Urinary bladder (tissue), 4 donors: ENCODE results near the gene PARD3B. TPM values are rescaled to one million over a fixed set of nuclear protein-coding genes. Genes with fewer than 3 reads are reported as not detected.
A peak's percentile ranks its signal among the peaks of the same experiment; 100 is the strongest.

ENCODE experiments used
- DNase-seq: peaks from one replicate; pipeline ENCODE4 v3.0.0-alpha.2; 2015; ENCODE audit errors: extremely low spot score
- H3K27ac ChIP-seq: one replicate; pipeline ENCODE4 v1.5.1; 2013; ENCODE audit warnings: low read depth, mild to moderate bottlenecking, moderate library complexity
- H3K36me3 ChIP-seq: one replicate; pipeline ENCODE4 v1.6.1; 2013; ENCODE audit warnings: mild to moderate bottlenecking, moderate library complexity; ENCODE audit not compliant: insufficient read depth
- H3K4me1 ChIP-seq: one replicate; pipeline ENCODE4 v1.6.1; 2013; ENCODE audit warnings: mild to moderate bottlenecking, moderate library complexity; ENCODE audit not compliant: insufficient read depth
- H3K4me3 ChIP-seq: one replicate; pipeline ENCODE4 v1.5.1; 2013; ENCODE audit warnings: low read depth, low read length
- WGBS: extraction: QIAGEN DNeasy Blood & Tissue Kit; methylation state at CpG from one replicate; pipeline ENCODE4 v1.1.7; 2013; 5-methylcytosine and 5-hydroxymethylcytosine counted together
- polyA plus RNA-seq: library from polyadenylated mRNA; stranded (reverse); fragments of 200-250 nt; gene quantifications from one replicate; pipeline ENCODE4 v1.2.3, GENCODE V29; 2013
- total RNA-seq: library from RNA; depleted of rRNA; stranded (reverse); fragments of >200 nt; gene quantifications from one replicate; pipeline ENCODE4 v1.2.3, GENCODE V29; 2014
- donor health status: healthy with polysubstance abuse.
- donor health status: healthy.

The PARD3B gene, protein sequence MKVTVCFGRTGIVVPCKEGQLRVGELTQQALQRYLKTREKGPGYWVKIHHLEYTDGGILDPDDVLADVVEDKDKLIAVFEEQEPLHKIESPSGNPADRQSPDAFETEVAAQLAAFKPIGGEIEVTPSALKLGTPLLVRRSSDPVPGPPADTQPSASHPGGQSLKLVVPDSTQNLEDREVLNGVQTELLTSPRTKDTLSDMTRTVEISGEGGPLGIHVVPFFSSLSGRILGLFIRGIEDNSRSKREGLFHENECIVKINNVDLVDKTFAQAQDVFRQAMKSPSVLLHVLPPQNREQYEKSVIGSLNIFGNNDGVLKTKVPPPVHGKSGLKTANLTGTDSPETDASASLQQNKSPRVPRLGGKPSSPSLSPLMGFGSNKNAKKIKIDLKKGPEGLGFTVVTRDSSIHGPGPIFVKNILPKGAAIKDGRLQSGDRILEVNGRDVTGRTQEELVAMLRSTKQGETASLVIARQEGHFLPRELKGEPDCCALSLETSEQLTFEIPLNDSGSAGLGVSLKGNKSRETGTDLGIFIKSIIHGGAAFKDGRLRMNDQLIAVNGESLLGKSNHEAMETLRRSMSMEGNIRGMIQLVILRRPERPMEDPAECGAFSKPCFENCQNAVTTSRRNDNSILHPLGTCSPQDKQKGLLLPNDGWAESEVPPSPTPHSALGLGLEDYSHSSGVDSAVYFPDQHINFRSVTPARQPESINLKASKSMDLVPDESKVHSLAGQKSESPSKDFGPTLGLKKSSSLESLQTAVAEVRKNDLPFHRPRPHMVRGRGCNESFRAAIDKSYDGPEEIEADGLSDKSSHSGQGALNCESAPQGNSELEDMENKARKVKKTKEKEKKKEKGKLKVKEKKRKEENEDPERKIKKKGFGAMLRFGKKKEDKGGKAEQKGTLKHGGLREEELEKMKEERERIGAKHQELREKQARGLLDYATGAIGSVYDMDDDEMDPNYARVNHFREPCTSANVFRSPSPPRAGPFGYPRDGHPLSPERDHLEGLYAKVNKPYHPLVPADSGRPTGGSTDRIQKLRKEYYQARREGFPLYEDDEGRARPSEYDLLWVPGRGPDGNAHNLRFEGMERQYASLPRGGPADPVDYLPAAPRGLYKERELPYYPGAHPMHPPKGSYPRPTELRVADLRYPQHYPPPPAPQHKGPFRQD (N-terminal part only)
- total RNA-seq = 42.9 TPM
- polyA plus RNA-seq = 9.1 TPM

DNA sequence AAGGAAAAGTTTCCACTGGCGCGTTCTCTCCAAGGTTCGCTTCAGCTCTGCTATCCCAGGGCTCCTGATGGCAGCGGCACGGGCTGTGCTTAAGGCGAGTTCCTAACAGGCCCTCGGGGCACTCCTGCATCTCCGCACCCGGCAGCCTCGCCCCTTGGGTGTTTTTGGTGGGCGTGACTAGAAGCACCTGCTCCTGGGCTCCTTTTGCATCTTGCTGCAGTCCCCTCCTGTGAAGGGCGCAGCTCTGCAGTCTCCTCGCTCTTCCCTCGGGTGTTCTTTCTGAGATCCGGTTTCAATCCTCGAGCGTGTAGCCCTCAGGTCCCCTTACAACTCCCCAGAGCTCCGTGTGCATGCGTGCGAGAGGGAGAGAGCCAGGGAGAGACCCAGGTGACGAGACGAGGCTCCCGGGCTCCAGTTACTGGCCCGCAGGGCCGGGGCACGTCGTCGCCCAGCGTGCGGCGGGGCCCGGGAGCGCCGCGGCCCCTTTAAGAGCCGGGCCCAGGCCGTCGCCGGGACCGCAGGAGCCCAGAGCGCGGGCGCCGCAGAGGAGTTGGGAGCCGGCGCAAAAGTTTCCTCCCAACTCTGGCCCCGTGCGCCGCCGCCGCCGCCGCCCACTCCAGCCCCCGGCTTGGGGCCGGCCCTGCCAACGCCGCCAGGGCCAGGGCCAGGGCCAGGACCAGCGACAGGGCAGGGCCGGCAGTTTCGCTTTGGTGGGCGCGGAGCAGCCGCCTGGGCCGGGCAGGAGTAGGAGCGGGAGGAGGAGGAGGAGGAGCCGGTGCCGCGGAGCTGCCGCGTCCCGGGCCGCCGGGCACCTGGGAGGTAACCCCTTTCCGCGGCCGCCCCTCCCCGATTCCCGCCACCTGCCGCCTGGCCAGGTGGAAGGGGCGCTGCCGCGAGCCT is at the start of gene PARD3B:
PARD3B (plus strand) TSS at position 515 of the 900 bp plus-strand sequence. CDS start 525 bp downstream, outside the sequence.
- peak within 1 kb of the TSS; percentile 70 for H3K27ac ChIP-seq
- WGBS = under 1% methylated on average over 82 of the region's 82 CpGs
- H3K4me1 ChIP-seq = peaks cover 2% of the 10 kb centered on the region
- no peaks in the 10 kb centered on the region for H3K36me3 ChIP-seq
- peak within 1 kb of the TSS; percentile 90 for H3K4me3 ChIP-seq
- no peak for DNase-seq

DNA sequence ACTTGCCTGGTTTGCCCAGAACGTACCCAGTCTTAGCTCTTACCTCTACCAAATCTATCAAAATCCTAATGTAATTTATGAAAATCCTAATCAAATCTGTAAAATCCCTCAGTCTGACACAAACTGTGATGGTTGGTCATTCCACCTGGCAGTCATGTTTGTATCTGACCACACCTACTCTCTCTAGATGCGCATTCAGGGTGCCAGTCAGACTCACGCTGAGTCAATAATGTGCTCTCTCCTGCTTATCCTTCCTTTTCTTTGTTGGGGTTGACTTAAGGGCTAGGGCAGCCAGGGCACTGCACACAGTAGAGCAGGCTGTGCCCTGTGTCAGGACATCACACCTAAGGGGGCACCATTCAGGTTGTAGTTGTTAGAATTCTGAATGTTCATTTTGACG is 48.5 kb upstream of the PARD3B start:
- Histone ChIP-seq H3K27ac (no peak overlapping the region), H3K36me3 (no peaks in the 10 kb centered on the region), H3K4me1 (no peaks in the 10 kb centered on the region), H3K4me3 (no peak overlapping the region)
- 95% methylated on average over 4 of the region's 4 CpGs for WGBS
- DNase-seq = no peak

DNA sequence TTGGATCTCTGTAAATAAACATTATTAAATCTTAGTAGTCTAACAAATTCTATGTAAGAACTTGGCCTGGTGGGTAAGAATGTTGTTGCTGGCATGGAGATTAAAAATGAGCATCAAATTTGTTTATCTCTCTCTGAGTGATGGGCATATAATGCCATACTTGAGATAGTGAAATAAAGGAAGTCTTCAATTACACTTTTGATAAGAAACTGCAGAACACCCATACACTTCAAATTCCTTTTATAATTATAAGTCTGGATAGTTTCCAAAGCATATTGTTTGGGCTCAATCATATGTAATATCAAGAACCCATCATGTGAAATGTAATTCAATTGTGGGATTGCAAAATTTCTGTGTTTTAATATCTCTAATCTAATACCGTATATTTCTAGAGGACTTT is 47.4 kb upstream of the PARD3B start:
- 92% methylated on average over 1 of the region's 1 CpG for WGBS
- H3K36me3 ChIP-seq = no peaks in the 10 kb centered on the region
- no peak overlapping the region for H3K4me3 ChIP-seq
- H3K4me1 ChIP-seq = no peaks in the 10 kb centered on the region
- DNase-seq = no peak
- no peak overlapping the region for H3K27ac ChIP-seq

DNA sequence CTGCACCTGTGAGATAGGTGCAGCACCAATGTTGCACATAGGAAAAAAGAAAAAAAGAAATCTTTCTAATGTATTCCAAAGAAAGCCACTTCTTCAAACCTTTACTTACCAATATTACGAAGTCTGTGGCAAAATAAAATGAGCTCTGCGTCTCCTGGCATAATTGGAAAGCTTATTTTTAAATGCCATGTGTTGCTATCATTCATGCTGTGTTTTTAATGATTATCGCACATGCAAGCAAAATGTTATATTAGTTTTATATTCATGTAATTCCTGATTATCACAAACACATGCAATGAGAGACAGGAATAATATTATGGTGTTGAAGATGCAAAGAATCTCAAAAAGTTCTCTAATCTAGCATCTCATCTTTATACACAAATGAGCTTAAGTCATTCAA is 47.0 kb upstream of the PARD3B start:
- no peak overlapping the region for H3K27ac ChIP-seq
- no peaks in the 10 kb centered on the region for H3K36me3 ChIP-seq
- no peaks in the 10 kb centered on the region for H3K4me1 ChIP-seq
- H3K4me3 ChIP-seq = no peak overlapping the region
- 97% methylated on average over 3 of the region's 3 CpGs for WGBS
- no peak for DNase-seq

DNA sequence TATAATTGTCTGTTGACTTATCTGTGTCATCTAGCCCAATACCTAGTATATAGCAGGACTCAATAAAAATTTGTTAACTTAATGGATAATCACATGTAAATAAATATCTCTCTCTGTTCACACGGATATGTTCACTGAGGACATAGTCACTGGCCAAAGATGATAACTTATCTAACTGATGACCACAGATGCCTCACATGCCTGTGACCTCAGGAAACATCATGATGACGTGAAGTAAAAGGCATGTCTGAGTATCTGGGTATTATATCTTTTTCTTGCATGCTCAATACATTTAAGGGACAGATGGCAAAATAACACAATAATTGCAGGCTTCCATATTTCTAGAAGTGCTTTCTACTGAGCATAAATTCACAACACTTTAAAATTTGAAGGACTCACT is 41.4 kb upstream of the PARD3B start:
- H3K4me3 ChIP-seq = no peak overlapping the region
- no peaks in the 10 kb centered on the region for H3K36me3 ChIP-seq
- DNase-seq = no peak
- no peak overlapping the region for H3K27ac ChIP-seq
- no peaks in the 10 kb centered on the region for H3K4me1 ChIP-seq
- WGBS = 61% methylated on average over 2 of the region's 2 CpGs

DNA sequence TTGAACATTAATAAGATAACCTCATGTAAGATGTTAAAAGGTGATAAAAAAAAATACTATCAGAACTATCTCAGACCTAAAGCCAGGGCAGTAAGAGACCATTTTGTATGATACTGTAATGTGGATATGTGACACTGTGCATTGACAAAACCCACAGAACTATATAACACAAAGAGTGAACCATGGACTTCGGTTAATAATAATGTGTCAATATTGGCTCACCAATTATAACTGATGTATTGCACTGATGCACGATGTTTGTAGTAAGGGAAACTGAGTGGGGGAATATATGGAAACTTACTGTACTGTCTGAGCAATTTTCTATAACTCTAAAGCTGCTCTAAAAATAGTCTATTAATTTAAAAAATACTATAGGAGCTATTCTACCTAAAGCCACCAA is 40.7 kb upstream of the PARD3B start:
- H3K4me3 ChIP-seq = no peak overlapping the region
- WGBS = 94% methylated on average over 2 of the region's 2 CpGs
- DNase-seq = no peak
- H3K36me3 ChIP-seq = no peaks in the 10 kb centered on the region
- no peak overlapping the region for H3K27ac ChIP-seq
- no peaks in the 10 kb centered on the region for H3K4me1 ChIP-seq

DNA sequence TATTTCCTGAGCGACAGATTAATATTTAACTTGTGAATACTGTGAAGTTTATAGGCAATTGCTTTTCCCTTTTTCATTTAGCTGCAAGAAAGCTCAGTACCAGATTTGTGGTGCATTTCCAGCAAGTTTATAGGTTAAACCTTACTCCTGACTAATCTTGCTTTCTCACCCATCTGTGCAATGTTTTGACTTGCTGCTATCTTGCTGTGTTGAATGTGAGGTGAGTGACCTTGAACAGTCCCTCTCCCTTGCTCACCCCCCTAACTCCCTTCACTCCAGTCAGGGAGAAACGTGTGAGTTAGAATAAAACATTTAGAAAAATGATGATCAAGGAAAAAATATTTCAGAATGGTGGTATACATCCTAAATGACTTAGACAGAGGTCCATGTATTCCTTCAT is 39.8 kb upstream of the PARD3B start:
- no peak overlapping the region for H3K27ac ChIP-seq
- 70% methylated on average over 2 of the region's 2 CpGs for WGBS
- no peak for DNase-seq
- H3K4me1 ChIP-seq = no peaks in the 10 kb centered on the region
- no peak overlapping the region for H3K4me3 ChIP-seq
- H3K36me3 ChIP-seq = no peaks in the 10 kb centered on the region

DNA sequence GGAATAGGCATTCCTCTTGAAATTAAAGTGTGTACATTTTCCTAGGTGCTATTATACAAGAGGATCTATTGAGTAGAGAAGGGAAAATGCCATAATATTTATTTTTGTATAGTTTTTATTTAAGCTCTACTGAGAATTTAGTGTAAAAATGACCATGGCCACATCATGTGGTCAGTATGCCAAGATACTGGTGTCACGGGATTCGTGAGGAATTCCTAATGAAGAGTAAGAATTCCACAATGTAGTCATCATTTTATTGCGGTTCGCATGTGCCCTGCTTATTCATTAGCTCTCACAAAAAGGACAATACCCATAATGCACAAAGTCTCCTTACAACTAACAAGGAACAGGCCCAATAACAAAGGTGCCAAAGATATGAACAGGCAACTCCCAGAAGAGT is 39.3 kb upstream of the PARD3B start:
- H3K4me3 ChIP-seq = no peak overlapping the region
- 84% methylated on average over 4 of the region's 4 CpGs for WGBS

DNA sequence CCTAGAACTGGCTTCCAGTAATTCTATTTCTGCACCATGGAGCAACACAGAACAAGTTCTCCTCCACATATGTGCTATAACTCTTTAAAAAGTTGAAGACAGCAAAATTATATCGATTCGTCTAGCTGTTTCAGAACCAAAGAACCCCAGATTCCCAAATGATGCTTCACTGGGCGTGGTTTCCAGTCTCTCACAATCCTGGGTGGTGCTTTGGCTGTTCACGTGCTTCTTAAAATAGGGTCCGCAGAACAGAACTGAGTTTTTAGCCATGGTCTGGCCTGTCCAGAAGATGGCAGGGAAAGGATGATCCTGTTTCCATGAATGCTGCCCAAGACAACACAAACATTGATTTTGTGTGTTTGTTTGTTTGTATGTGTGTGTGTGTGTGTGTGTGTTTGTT is 37.6 kb upstream of the PARD3B start:
- Histone ChIP-seq H3K4me3 (no peak overlapping the region), H3K27ac (no peak overlapping the region), H3K36me3 (no peaks in the 10 kb centered on the region), H3K4me1 (no peaks in the 10 kb centered on the region)
- DNase-seq = no peak
- 92% methylated on average over 5 of the region's 5 CpGs for WGBS

More for the DNA sequence above, 39.3 kb upstream of the PARD3B start:
- Histone ChIP-seq H3K4me1 (no peaks in the 10 kb centered on the region), H3K36me3 (no peaks in the 10 kb centered on the region), H3K27ac (no peak overlapping the region)
- DNase-seq = no peak

DNA sequence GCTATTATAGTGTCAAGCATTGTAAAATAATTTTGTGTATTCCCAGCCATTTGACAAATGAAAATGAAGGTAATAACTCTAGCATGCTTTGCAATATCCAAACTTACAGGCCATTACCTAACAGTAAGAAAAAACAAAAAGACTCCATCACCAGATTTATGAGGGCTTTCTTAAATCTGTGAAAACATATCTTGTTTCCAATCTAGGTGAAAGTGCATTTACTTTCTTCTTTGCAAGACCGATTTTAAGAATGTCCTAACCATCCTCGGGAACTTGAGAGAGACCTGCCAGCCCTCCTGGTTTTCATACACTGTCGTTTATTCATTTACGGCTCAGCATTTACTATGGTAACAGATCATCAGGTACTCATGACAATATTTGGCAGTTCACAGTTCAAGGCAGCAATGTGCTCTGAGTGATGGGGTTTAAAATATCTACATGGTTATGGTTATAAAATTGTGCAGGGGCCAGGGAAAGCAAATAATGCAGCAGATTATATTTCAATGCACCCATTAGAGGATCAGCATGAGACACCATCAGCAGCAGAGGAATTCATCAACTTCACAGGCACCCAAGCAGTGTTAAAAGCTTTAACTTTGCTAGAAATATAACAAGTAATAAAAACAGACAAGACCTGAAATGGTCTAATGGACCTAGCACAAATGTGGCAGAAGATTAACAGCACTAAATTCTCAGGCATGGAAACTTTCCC is 34.4 kb upstream of the PARD3B start:
- Histone ChIP-seq H3K4me1 (no peaks in the 10 kb centered on the region), H3K27ac (no peak overlapping the region), H3K4me3 (no peak overlapping the region), H3K36me3 (no peaks in the 10 kb centered on the region)
- WGBS = 47% methylated on average over 4 of the region's 4 CpGs
- DNase-seq = no peak

DNA sequence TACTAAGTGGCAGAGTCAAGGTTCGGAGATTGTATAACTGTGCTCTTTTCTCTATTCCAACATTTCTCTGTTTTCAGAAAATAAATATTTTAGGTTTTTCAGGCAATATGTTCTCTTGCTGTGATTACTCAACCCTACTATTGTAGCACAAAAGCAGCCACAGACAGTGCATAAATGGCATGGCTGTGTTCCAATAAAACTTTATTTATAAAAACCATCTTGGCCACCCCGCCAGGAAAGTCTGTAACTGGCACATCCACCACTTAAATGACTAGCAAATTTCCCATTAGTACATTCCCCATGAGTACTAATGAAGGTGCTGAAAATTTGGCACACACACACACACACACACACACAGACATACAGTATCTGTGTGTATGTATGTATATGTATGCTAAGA is 30.8 kb upstream of the PARD3B start:
- 95% methylated on average over 2 of the region's 2 CpGs for WGBS
- H3K4me1 ChIP-seq = no peaks in the 10 kb centered on the region
- H3K4me3 ChIP-seq = no peak overlapping the region
- H3K27ac ChIP-seq = no peak overlapping the region
- DNase-seq = no peak
- H3K36me3 ChIP-seq = no peaks in the 10 kb centered on the region

DNA sequence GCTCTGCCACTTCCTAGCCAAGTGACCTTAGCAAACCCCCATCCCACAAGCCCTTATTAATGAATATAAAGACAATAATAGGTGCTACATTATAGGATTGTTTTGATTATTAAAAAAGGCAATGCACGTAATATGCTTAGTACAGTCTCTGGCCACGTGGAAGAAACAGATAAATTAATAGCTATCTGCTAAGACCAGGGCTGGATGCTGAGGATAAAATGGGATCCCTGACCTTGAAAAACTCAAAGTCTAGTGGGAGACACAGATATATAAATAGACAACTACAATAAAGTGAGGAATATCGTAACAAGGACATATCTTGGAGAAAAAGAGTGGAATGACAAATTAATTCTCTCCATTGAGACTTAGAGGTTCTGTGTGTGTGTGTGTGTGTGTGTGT is 29.9 kb upstream of the PARD3B start:
- no peak overlapping the region for H3K4me3 ChIP-seq
- no peaks in the 10 kb centered on the region for H3K36me3 ChIP-seq
- H3K27ac ChIP-seq = no peak overlapping the region
- no peaks in the 10 kb centered on the region for H3K4me1 ChIP-seq
- 84% methylated on average over 3 of the region's 3 CpGs for WGBS
- DNase-seq = no peak
